Left lobe of liver (tissue), 2 donors: ENCODE measurements around the gene PATE4. TPM values are rescaled to one million over a fixed set of nuclear protein-coding genes. Genes with fewer than 3 reads are reported as not detected.

Source experiments
- ATAC-seq: fragments of 200-7000 bp; cut with Tn5 transposase; one replicate; pipeline ENCODE4 v1.9.1; 2020; ENCODE audit warnings: mild to moderate bottlenecking, moderate library complexity
- DNase-seq: peaks from one replicate; pipeline ENCODE4 v3.0.0-alpha.2; 2020; ENCODE audit warnings: low spot score
- total RNA-seq: library from RNA; stranded (reverse); gene quantifications from one replicate; pipeline ENCODE4 v1.2.1, GENCODE V29; 2021
- donor health status: DM: no; HTN: no; CAD: no; lungs with moderate emphysema.
- donor health status: DM: no; HTN: yes; CAD: no.

PATE4 gene
- total RNA-seq, 1 donor from 2014 or later: not detected

DNA sequence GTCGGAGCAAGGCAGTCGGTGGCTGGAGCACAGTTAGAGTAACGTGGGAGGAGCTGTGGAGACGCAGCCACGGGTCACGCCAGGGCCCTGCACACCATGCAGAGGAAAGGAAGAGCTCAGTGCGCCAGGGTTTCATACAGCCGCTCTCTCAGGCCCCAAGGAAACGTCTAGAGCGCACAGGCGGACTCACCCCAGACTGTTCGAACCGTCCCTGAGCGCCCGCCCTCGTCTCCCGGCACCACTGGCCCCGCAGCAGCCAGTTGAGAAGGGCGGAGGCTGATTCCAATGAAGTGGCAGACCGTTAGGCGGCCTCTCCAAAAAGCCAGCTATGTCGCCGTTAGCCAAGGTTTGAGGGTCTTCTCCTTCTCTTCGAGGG, 53.9 kb downstream of the PATE4 start:
- DNase-seq (peak; percentile 53), ATAC-seq (peak; percentile 3)

DNA sequence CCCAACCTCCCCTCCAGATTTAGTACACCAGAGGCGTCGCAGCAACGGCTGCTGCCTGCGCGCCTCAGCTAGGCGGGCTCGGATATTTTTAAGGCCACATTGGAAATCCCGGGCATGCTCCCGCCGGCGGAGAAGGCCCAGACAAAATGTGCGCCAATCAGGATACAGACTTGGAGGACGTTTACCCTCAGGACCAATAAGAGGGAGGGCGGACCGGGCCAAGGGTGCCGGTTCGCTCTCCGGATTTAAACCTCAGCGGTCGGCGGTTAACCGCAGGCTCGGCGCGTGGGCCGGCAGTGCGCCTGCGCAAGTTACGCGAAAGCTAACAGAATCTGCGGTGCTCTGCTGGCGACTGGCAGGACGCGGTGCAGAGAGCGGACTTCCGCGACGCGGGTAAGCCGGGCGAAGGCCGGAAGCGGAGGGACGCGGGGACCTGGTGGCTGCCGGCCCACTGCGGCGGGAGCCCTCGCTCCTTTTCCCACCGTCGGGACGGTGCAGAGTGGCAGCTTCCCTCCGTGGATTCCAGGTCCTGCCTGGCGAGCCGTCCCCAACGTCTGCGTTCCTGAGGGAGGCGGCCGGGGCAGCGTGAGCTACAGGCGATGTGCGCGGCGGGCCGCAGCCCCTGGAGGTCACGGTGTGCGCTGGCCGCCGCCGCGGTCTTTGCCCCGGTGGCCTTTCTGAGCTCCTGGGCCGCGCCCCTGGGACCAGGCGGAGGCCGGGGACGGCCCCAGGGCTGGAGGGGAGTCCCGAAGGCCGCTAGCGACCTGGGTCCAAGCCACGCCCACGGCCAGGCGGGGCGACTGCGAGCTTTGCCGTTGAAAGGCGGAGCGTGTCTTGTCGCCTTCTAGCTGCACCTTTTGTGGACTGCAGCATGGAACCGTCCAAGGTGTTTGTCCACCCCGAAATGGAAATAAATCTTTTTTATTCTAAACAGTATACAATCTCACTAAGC, 54.5 kb downstream of the PATE4 start, which contains the start of gene HYLS1:
TSS of gene HYLS1 (plus strand) at position 296 of the 952 bp plus-strand sequence. CDS start 11,701 bp downstream, outside the sequence.
- ATAC-seq: peak; percentile 92
- peak; percentile 96 for DNase-seq

Other genes starting within 250 kb of the PATE4 start
- 92.2 TPM for gene STT3A, start 240.5 kb upstream of the PATE4 start, total RNA-seq
- 0.53 TPM for gene CHEK1, start 208.2 kb upstream of the PATE4 start, total RNA-seq
- not detected for gene ACRV1, start 152.5 kb upstream of the PATE4 start, total RNA-seq
- not detected for gene PATE1, start 87.0 kb upstream of the PATE4 start, total RNA-seq
- gene PATE2, start 54.5 kb upstream of the PATE4 start, total RNA-seq: not detected
- gene PATE3, start 45.2 kb upstream of the PATE4 start, total RNA-seq: not detected
- 2.9 TPM for gene HYLS1, start 54.4 kb downstream of the PATE4 start, total RNA-seq
- 19.1 TPM for gene PUS3, start 69.9 kb downstream of the PATE4 start, total RNA-seq
- 0.15 TPM for gene DDX25, start 71.2 kb downstream of the PATE4 start, total RNA-seq
- gene VSIG10L2, start 112.7 kb downstream of the PATE4 start, total RNA-seq: not detected
- 5.3 TPM for gene CDON, start 229.6 kb downstream of the PATE4 start, total RNA-seq